HG02870 (cell line): ENCODE measurements around the gene KNOP1.
"Not testable (repeated sequence)": the region's sequence is repeated elsewhere in the genome, so short reads cannot be mapped to it uniquely, and the experiment has no call there.

Source experiments
- ATAC-seq: cut with Tn5 transposase; IDR thresholded peaks from one replicate; pipeline ENCODE4 v1.9.1; 2021; ENCODE audit warnings: mild to moderate bottlenecking, moderate library complexity; ENCODE audit not compliant: unreplicated experiment

KNOP1 gene

GRCh38 chr16:19688396-19689024 is 29.5 kb downstream of the KNOP1 start:
- ATAC-seq: no peak

GRCh38 chr16:19687279-19687678 is 30.7 kb downstream of the KNOP1 start:
- ATAC-seq: no peak

GRCh38 chr16:19685176-19685575 is 32.9 kb downstream of the KNOP1 start:
- ATAC-seq: no peak

- ATAC-seq: no peak
Observed at GRCh38 chr16:19683453-19684236, 34.4 kb downstream of the KNOP1 start.

- ATAC-seq: no peak
Observed at GRCh38 chr16:19681637-19682036, 36.4 kb downstream of the KNOP1 start.

GRCh38 chr16:19680881-19681340 is 37.1 kb downstream of the KNOP1 start:
- no peak for ATAC-seq

GRCh38 chr16:19679281-19679680 is 38.7 kb downstream of the KNOP1 start:
- ATAC-seq: not testable (repeated sequence)

GRCh38 chr16:19678804-19679203 is 39.2 kb downstream of the KNOP1 start:
- ATAC-seq: no peak

- ATAC-seq: no peak
Observed at GRCh38 chr16:19677402-19677801, 40.6 kb downstream of the KNOP1 start.

GRCh38 chr16:19674485-19674884 is 43.5 kb downstream of the KNOP1 start:
- ATAC-seq: no peak

GRCh38 chr16:19672378-19672777 is 45.6 kb downstream of the KNOP1 start:
- no peak for ATAC-seq

- no peak for ATAC-seq
Observed at GRCh38 chr16:19666477-19666876, 51.5 kb downstream of the KNOP1 start.

GRCh38 chr16:19665313-19665712 is 52.7 kb downstream of the KNOP1 start:
- not testable (repeated sequence) for ATAC-seq

GRCh38 chr16:19664166-19664565 is 53.9 kb downstream of the KNOP1 start:
- ATAC-seq: no peak

- ATAC-seq: no peak
Observed at GRCh38 chr16:19662351-19662750, 55.7 kb downstream of the KNOP1 start.

- no peak for ATAC-seq
Observed at GRCh38 chr16:19660432-19660831, 57.6 kb downstream of the KNOP1 start.

GRCh38 chr16:19659554-19659953 is 58.5 kb downstream of the KNOP1 start:
- ATAC-seq: no peak

- no peak for ATAC-seq
Observed at GRCh38 chr16:19657831-19658230, 60.2 kb downstream of the KNOP1 start.

- no peak for ATAC-seq
Observed at GRCh38 chr16:19655242-19655777, 62.7 kb downstream of the KNOP1 start.

- ATAC-seq: no peak
Observed at GRCh38 chr16:19654147-19654546, 63.9 kb downstream of the KNOP1 start.
